ENCODE measurements around the gene RNF217.

Gene RNF217

DNA sequence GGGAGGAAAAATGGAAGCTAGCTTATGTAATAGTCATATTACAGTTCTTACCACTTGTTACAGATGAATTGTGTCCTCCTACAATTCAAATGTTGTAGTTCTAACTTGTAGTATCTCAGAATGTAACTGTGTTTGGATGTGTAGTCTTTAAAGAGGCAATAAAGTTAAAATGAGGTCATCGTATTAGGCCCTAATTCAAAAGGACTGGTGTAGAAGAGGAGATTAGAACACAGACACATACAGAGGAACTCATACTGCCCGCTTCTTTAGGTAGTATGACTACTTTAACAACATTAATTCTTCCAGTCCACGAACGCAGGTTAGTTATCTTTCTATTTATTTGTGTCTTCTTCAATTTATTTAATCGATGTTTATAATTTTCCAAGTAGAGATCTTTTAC lies 144.8 kb downstream of the RNF217 start:
- H3K27ac Mint-ChIP-seq: no peak overlapping the region
- peaks cover 10% of the 10 kb centered on the region for H3K36me3 Mint-ChIP-seq (ENCODE audit: low read depth)
- peaks cover 22% of the 10 kb centered on the region for H3K4me1 Mint-ChIP-seq
- TF ChIP-seq, protein P1, sequence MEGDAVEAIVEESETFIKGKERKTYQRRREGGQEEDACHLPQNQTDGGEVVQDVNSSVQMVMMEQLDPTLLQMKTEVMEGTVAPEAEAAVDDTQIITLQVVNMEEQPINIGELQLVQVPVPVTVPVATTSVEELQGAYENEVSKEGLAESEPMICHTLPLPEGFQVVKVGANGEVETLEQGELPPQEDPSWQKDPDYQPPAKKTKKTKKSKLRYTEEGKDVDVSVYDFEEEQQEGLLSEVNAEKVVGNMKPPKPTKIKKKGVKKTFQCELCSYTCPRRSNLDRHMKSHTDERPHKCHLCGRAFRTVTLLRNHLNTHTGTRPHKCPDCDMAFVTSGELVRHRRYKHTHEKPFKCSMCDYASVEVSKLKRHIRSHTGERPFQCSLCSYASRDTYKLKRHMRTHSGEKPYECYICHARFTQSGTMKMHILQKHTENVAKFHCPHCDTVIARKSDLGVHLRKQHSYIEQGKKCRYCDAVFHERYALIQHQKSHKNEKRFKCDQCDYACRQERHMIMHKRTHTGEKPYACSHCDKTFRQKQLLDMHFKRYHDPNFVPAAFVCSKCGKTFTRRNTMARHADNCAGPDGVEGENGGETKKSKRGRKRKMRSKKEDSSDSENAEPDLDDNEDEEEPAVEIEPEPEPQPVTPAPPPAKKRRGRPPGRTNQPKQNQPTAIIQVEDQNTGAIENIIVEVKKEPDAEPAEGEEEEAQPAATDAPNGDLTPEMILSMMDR (IDR thresholded peaks at IDR 0.05; ENCODE audit: unreplicated experiment in 3 of 3): no peak
- H3K27me3 Mint-ChIP-seq (ENCODE audit: low read depth): no peaks in the 10 kb centered on the region
- H3K4me3 Mint-ChIP-seq: no peak overlapping the region
- H3K9me3 Mint-ChIP-seq: peaks cover 41% of the 10 kb centered on the region

DNA sequence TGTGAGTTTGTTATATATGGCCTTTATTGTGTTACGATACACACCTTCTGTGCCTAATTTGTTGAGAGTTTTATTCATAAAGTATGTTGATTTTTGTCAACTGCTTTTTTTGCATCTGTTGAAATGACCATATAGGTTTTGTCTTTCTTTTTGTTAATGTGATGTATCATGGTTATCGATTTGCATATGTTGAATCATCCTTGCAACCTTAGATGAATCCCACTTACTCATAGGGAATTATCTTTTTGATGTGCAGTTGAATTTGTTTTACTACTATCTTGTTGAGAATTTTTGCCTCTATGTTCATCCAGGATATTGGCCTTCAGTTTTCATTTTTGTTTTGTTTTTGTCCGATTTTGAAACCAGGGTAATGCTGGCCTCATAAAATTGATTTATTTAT lies 145.7 kb downstream of the RNF217 start:
- H3K27ac Mint-ChIP-seq: no peak overlapping the region
- H3K9me3 Mint-ChIP-seq: peaks cover 47% of the 10 kb centered on the region
- no peaks in the 10 kb centered on the region for H3K27me3 Mint-ChIP-seq (ENCODE audit: low read depth)
- H3K4me1 Mint-ChIP-seq: peaks cover 18% of the 10 kb centered on the region
- TF ChIP-seq, protein P1 (IDR thresholded peaks at IDR 0.05; ENCODE audit: unreplicated experiment in 3 of 3): no peak
- no peak overlapping the region for H3K4me3 Mint-ChIP-seq
- H3K36me3 Mint-ChIP-seq (ENCODE audit: low read depth): peaks cover 10% of the 10 kb centered on the region

DNA sequence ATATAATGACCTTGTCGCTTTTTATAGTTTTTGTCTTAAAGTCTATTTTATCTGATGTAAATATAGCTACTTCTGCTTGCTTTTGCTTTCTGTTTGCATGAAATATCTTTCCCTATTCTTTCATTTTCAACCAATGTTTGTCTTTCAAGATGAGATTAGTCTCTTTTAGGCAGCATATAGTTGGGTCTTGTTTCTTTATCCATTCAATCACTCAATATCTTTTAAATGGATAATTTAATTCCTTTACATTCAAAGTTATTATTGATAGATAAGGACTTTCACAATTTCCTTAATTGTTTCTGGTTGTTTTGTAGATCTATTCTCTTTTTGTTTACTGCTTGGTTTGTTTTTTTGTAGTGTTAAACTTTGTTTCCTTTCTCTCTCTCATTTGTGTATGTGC lies 147.8 kb downstream of the RNF217 start:
- H3K27ac Mint-ChIP-seq: no peak overlapping the region
- H3K9me3 Mint-ChIP-seq: peaks cover 49% of the 10 kb centered on the region
- H3K36me3 Mint-ChIP-seq (ENCODE audit: low read depth): peaks cover 10% of the 10 kb centered on the region
- H3K4me1 Mint-ChIP-seq: peaks cover 1% of the 10 kb centered on the region
- no peaks in the 10 kb centered on the region for H3K27me3 Mint-ChIP-seq (ENCODE audit: low read depth)
- H3K4me3 Mint-ChIP-seq: no peak overlapping the region
- TF ChIP-seq, protein P1 (IDR thresholded peaks at IDR 0.05; ENCODE audit: unreplicated experiment in 3 of 3): no peak

DNA sequence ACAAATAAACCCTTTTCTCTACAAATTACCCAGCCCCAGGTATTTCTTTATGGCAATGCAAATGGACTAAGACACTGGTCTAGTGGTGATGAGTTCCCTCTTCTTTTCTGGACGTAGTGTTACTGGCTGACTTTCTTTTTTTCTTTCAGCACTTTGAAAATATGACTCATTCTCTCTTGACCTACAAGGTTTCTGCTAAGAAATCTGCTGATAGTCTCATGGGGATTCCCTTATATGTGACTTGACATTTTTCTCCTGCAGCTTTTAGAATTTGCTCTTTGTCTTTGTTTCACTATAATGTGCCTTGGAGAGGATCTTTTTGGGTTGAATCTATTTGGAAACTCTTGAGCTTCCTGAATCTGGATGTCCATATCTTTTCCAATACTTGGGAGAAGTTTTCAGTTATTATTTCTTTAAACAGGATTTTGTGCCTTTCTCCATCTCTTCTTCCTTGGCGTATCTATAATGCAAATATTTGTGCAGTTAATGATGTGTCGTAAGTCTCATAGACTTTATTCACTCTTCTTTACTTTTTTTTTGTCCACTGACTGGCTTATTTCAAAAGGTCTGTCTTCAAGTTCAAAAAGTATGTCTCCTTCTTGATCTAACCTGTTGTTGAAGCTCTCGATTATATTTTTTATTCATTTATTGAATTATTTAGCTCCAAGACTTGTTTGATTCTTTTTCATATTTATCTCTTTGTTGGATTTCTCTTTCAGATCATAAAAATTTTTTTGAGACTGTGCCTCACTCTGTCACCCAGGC lies 149.2 kb downstream of the RNF217 start:
- H3K9me3 Mint-ChIP-seq: peaks cover 49% of the 10 kb centered on the region
- no peaks in the 10 kb centered on the region for H3K4me1 Mint-ChIP-seq
- no peak overlapping the region for H3K4me3 Mint-ChIP-seq
- TF ChIP-seq, protein P1 (IDR thresholded peaks at IDR 0.05; ENCODE audit: unreplicated experiment in 3 of 3): no peak
- no peaks in the 10 kb centered on the region for H3K27me3 Mint-ChIP-seq (ENCODE audit: low read depth)
- no peak overlapping the region for H3K27ac Mint-ChIP-seq
- H3K36me3 Mint-ChIP-seq (ENCODE audit: low read depth): peaks cover 10% of the 10 kb centered on the region

DNA sequence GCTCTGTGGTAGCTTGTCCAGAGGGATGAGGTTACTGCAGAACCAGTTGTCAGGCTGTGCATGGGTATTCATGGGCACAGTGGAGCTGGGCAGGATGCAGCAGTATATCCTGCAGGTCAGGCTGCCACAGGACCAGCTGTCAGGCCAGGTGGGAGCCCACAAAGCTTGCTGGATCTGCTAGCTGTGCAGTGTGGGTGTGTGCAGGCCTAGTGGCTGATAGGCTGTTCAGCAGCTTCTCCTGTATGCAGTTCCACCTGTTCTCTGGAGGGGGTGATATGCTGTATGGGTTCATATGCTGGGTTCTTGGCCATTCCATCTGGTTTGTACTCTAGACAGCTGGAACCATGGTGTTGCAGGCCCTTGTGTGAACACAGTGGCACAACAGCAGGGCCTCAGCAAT lies 150.7 kb downstream of the RNF217 start:
- Mint-ChIP-seq H3K36me3 (ENCODE audit: low read depth) (peaks cover 10% of the 10 kb centered on the region), H3K27me3 (ENCODE audit: low read depth) (no peaks in the 10 kb centered on the region), H3K9me3 (peaks cover 42% of the 10 kb centered on the region), H3K27ac (no peak overlapping the region), H3K4me1 (no peaks in the 10 kb centered on the region), H3K4me3 (no peak overlapping the region)
- TF ChIP-seq, protein P1 (IDR thresholded peaks at IDR 0.05; ENCODE audit: unreplicated experiment in 3 of 3): no peak

DNA sequence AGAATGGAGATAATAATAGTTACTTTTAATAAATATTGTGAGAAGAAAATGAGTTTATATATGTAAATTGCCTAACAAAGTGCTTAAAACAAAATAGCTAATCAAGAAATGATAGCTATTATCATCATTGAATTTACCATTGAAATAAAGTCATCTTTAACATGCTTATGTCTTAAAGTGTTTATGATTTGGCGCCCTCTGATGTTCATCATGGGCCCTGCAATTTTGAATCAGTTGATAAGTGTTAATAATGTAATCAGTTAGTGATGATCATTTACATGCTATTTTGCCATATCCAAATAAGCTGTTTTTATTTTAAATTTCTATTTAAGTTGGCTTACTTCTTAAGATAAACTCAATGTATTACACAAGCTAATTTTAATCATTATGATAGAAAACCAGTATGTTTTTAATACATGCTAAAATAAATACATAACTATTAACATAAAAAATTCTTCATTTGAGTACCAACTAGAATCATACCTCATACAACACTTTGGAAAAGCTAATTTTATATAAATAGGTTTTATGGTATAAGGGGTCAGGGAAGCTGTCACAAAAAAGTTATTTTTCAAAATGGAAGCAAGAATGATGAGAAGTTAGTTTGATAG lies 152.1 kb downstream of the RNF217 start:
- H3K4me3 Mint-ChIP-seq: no peak overlapping the region
- peaks cover 10% of the 10 kb centered on the region for H3K36me3 Mint-ChIP-seq (ENCODE audit: low read depth)
- TF ChIP-seq, protein P1 (IDR thresholded peaks at IDR 0.05; ENCODE audit: unreplicated experiment in 3 of 3): peak; percentile 83 to 94 (median 83)
- peaks cover 34% of the 10 kb centered on the region for H3K9me3 Mint-ChIP-seq
- no peaks in the 10 kb centered on the region for H3K27me3 Mint-ChIP-seq (ENCODE audit: low read depth)
- H3K27ac Mint-ChIP-seq: no peak overlapping the region
- no peaks in the 10 kb centered on the region for H3K4me1 Mint-ChIP-seq
